HS-27A (cell line): ENCODE results near the gene IGSF9.

ENCODE experiments used
- DNase-seq: peaks from one replicate; pipeline ENCODE4 v3.0.0-alpha.2; 2012; ENCODE audit warnings: low read depth, missing footprints

IGSF9 gene

DNA sequence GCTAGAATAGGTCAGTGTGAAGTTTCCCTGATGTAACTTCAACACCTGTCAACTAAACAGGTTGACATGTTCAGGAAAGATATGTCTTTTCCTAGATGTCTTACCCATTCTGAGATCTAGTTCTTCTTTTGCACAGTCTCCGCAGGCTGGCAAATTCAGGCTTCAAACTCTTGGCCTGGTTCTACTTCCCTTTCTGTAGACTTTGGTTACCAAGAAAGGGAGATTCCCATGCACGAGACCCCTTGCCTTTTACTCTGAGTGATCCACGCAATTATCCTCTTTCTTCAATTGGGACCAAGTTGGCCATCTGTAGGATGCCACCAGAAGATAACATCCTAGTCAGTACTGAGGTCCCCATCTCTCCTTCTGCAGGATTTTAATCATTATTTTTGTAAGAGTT is 47.5 kb downstream of the IGSF9 start:
- DNase-seq, result no peak

DNA sequence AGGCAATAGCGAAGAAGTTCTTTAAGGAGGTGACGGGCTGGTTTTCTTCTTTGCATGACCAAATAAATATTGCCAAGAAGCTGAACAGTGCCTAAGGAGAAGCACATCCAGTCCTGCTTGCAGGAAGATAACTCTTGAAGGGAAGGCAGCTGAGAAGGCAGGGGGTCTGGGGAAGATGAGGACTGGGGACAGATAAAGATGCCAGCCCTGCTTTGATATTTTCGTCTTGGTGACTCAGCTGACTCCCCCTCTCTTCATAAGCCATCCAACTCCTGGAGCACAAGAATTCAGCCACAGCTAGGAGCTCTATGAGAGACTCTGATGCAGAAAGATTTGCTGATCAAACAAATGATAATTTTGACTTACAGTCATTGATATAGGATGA is 48.9 kb downstream of the IGSF9 start:
- DNase-seq, result no peak

DNA sequence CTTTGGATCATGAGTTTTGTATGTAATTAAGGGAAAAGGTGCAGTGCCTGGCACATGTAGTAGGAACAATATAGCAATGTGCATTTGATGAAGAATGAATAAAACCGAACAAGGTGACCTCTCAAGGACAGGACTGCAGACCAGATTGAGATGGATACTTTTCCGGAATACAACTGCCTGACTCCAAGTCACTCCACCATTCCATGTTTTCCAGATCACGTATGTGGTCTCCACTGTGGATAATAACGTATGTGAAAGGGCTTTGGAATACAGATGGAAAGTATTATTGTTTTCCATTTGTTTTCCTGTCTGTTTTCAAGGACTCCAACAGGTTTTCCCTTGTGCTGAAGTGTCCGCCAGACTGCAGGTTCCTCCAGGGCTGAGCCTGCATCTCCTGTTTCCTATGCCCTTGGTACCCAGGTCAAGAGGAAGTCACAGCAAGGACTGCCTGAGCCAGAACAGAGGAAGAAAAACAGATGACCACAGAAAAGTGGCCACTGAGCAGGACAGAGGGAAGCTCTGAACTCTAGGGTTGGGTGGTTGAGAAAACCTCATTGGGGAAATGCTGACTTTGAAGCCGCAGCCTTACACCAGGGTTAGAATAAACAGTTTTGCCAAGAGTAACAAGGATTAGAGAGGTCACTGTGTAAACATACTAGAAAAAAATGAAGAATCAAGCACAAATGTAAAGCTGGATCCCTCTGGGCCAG is 49.4 kb downstream of the IGSF9 start:
- no peak for DNase-seq

DNA sequence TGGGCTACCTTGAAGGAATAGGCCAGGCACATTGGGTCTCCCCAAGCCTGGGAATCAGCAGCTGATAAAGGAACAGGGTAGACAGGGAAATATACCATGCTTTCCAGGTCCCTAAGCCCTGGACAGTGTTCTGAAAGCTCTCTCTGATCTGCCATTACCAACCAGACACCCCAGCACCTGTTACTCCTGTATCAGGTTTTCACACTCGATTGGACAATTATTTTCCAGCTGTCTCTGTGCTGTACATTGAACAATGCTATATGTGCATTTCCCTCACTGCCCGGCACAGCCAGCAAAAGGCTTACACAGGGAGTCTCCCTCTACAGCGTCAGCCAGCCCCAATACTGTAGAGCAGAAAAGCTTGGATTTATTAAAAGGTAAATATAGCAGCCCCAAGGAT is 50.1 kb downstream of the IGSF9 start:
- no peak for DNase-seq

DNA sequence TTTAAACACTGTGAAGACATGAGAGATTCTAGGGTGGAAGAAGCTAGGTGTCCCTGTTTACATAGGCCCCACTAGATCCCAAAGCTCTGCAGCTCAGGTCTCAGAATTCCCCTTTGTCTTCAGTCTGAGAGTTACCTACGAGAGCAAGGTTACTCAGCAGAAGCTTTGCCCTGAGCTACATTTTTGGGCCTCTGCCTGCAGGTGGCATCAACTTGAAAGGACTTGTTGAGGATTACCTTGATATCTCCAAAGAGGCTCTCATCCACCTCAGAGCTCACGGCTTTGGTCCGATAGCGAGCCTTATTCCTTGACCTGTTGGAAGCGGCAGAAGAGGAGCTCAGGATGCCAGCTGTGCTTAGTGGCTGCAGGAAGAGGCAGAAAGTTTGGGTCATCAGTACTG is 52.5 kb downstream of the IGSF9 start:
- DNase-seq, result no peak

DNA sequence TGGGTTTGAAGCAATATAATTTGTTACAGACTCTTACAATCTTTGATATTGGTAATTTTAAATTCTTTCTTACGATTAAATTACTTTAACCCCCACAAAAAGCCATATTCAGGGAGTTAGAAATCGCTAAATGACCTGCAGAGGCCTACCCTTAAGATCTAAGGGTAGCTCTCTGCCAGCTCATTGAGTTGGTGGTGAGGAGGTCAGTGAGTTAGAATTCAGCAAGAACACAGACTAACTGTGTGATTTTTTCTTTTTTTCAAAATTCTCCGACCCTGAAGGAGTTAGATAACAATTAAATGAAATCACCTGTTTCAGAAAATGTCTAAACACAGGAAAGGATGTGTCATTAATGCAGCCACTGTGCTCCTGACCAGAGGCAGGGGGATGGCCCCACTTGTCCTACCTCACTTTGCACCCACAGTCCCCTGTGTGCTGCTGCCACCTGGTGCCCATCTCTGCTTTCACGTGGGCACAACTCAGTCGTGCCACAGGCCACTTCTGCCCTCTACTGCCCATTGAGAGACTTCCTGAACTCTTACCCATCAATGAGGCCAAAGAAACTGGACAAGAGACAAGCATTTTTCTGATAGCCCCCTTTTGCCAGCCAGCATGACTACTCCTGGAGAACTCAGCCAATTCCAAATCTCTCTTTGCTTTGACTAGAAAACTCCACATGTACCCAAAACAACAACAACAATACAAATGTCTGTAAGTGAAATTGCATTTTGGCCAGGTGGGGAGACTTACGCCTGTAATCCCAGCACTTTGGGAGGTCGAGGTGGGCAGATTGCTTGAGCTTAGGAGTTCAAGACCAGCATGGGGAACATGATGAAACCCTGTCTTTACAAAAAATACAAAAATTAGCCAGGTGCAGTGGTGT is 53.9 kb downstream of the IGSF9 start:
- peak; percentile 71 for DNase-seq

DNA sequence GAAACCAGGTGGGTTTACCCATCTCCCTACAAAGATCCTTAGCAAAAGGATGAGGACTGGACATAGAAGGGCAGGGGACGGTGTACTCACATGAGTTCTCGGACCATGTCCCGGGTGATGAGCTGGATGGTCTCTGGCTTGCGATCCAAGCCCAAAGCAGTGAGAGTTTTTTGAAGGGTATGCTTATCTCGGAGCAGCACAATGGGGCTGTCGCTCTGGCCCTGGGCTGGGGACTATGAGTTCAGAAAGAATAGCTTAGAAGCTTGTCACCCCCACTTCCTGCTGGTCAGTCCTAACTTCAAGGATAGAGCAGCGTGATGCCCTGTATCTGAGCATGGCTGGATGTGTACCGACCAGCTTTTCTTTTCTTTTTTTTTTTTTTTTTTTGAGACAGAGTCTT is 55.0 kb downstream of the IGSF9 start:
- no peak for DNase-seq

DNA sequence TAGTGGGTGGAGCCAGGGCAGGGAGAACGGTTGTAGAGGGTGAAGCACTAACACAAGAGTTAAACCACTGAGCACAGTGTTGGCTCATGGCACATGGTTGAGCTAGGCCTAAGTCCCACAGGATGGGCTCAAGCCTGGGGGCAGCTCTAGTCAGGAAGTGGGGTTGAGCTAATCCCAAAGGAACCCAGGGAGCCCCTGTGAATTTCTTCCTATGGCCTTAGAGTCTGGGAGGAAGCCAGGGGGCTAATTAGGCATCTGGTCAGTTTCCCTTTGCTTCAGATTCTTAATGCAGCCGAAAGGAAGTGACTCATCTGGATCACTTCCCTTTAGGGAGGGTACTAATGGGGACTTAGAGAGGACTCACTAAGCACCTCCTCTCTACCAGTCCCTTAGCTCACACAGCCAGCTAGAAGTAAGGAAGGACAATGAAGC is 55.6 kb downstream of the IGSF9 start:
- DNase-seq, result peak; percentile 75

DNA sequence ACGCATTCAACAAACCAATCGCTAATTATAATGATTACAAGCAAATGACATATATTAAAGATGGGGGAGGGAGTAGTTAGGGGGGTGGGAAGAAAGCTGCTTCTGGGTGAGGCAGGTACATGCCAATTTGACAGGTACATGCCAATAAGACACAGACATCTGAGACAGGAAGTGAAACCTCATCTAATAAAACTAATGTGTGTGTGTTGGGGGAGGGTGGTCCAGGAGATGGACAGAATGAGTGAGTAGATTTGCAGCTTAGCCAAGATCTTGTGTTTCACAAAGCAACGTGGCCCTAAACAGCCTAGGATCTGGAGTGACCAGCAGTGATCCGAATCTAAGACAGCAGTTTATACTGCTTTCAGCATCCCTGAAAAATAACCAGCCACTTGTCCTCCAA is 56.2 kb downstream of the IGSF9 start:
- no peak for DNase-seq

DNA sequence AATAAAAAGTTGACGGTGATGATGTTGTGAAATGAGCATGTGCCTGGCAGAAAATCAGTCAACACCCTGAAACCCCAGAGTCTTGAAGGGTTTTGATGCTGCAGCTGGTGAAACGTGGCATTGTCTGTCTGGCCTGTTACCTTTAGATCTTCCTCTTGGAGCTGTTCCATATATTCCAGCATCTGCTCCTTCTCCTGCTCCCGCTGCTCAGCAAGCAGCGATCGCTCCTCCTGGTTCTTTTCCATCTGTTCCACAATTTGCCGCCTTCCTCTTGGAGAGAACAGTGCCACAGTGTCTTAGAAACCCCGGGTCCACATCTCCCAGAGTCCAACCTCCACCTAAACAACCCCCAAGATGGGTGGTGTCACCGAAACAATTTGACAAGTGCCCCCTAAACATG is 61.1 kb downstream of the IGSF9 start:
- no peak for DNase-seq

DNA sequence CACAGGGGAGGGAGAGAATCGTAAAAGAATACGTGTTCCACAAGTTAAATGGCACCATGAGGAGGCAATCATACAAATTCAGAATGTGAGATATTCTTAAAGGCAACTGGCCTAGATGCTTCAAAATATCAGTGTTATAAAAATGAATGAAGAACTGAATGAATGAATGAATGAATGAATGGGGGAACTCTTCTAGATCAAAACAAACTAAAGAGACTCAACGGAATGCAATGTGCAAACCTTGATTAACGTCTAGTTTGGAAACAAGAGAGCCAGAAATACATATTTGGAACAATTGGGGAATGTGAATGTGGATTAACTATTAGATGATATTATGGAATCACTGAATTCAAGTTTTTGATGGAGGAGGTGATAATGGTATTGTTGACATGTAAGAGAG is 62.3 kb downstream of the IGSF9 start:
- DNase-seq, result no peak

DNA sequence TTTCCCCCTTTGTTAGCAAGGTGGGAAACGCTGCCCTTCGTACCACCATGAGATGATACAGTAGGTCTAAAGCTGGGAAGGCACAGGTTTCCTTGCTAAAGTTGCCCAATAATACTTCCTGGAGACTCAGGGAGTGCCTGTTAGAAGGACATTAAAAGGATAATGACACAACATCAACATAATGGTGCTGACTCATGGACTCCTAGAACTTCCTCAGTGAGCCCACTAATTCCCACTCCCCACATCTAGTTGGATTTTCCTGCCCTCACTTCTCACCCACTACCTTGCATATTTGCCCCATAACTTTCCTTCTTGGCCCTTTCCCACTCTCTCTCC is 62.9 kb downstream of the IGSF9 start:
- DNase-seq, result no peak

DNA sequence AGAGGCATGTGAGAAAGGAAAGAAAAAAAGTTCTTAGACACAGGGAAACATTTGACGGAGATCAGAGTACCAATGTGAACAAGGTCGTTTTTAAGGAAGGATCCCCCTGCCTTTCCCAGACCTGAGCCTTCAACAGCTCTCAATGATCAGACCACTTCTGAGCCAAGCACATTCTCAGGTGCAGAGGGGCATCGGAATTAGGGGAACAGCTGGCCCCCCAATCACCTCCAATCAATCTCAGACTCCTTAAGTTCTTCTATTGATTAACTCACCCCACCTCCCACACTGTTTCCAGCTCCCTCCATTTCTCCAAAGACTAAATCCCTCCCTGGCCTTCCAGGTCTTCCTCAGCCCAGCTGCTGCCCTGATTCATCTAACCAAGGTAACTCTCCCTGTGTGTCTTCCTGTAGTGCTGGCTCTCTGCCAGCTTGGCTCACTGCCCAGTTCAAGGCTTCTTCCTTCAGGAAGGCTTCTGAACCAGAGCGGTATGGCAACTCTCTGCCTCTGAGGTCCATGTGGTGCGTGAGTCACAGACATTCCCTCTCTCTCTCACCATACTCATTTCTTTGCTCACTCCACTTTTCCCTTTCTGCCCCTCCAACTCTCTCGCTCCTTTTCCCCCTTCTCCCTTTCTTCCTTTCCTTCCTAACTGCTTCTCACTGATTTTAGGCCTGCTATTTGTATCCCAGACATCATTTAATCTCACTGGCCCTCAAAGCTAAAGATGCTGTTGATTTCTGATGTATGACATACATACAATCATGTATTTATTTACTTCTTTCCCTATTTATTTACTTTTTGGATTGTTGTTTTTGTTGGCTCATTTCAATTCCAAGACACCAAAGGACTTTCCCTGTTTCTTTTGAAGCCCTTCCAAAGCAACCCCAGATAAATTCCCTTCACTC is 63.5 kb downstream of the IGSF9 start:
- DNase-seq, result peak; percentile 89

DNA sequence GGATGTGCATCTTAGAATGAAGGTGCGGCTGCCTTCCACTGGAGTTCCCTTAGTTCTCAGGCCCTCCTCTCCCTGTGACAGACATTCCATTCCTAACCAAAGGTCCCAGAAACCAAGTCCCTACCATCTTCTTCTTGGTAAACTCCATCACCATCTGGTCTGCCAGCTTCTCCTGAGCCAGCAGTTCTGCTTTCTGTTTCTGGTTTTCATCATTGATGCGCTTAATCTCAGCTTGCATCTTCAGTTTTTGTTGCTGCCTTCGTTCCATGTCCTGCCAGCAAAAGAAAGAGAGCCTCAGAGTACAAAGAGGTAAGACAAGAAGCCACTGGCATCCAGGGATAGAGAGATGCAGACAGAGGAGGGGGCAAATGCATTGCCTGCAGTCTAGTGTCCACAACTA is 65.0 kb downstream of the IGSF9 start:
- no peak for DNase-seq

DNA sequence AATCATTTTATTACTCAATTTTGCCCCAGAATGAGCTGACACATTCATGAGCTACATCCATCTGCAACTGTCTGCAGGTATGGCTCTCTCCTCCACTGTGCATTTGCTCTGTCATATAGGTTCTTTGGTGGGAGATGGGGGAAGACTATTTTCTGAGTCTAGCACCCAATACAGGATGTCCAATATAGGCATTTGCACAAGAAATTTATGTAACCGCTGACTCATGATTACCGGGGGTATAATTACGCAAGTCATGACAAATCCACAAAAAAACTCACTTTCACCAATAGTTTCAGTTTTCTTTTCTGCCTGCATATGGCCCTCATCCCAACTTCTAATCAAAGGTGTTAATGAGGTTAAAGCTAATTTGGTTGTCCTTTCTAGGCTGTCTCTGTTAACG is 65.4 kb downstream of the IGSF9 start:
- no peak for DNase-seq

DNA sequence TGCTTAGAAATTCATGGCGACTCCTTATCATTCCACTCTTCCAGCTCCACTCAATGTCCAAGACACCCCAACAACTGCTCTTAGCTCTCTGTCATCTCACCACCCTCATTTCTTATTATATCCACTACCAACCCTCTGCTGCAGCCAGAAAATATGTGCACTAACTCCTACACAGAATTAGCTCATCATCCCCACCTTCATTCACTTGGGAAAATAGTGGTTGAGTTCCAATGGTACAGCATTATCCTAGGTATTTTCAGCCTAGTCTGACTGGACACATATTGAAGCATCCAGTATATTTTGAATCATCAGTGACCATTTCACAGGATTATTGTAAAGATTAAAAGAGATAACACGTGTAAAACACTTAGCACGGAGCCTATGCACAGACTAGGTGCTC is 66.3 kb downstream of the IGSF9 start:
- DNase-seq, result no peak

DNA sequence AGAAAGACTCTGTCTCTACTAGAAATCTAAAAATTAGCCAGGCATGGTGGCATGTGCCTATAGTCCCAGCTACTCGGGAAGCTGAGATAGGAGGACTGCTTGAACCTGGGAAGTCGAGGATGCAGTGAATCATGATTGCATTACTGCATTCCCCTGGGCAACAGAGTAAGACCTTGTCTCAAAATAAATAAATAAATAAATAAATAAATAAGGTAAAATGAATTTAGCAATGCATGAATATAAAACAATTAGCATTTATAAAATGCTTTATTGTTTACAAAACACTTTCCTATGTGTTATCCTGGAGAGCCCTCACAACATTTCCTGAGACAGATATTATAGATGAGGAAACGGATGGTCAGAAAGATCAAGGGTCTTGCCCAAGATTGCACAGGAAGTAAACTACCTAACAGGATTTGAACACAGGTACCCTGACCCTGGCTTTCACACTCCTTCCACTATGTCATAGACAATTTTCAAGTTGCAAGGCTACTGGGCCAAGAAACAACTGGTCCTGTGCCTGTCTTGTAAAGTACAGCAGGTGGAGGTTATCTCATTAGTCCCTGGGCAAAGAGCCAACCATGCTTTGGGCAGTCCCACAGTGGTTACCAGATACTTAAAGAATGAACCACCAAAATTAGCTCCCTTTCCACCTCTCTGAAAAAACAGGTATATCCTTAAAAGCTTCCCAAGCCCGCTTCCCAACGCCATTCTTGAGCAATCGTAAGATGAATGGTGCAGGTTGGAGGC is 67.5 kb downstream of the IGSF9 start:
- DNase-seq, result no peak
